Mucosa of rectum (tissue), 2 donors: Measurements from ENCODE around the gene LRRC17.

Experiments used
- H3K27ac ChIP-seq, 2 donors: one replicate each; pipeline ENCODE4 v1.7.0; 2013; ENCODE audit warnings: inconsistent platforms in 2 of 2, low read depth in 2 of 2, low read length in 2 of 2
- H3K27me3 ChIP-seq, 2 donors: one replicate each; pipeline ENCODE4 v1.7.0; 2013; ENCODE audit warnings: low read length in 2 of 2; ENCODE audit not compliant: control insufficient read depth in 2 of 2, insufficient read depth in 2 of 2
- H3K36me3 ChIP-seq, 2 donors: one replicate each; pipeline ENCODE4 v1.7.0; 2013; ENCODE audit warnings: low read length in 2 of 2; ENCODE audit not compliant: control insufficient read depth in 2 of 2, insufficient read depth in 2 of 2
- H3K4me1 ChIP-seq, 2 donors: one replicate each; pipeline ENCODE4 v1.7.0; 2013; ENCODE audit warnings: low read length in 2 of 2, mild to moderate bottlenecking in 1 of 2; ENCODE audit not compliant: control insufficient read depth in 2 of 2, insufficient read depth in 2 of 2
- H3K4me3 ChIP-seq, 2 donors: one replicate each; pipeline ENCODE4 v1.7.0; 2013; ENCODE audit warnings: low read length in 2 of 2
- H3K9ac ChIP-seq, 2 donors: one replicate each; pipeline ENCODE4 v1.7.0; 2013; ENCODE audit warnings: low read length in 2 of 2, low read depth in 1 of 2, mild to moderate bottlenecking in 1 of 2
- H3K9me3 ChIP-seq, 2 donors: one replicate each; pipeline ENCODE4 v1.7.0; 2013; ENCODE audit warnings: low read length in 2 of 2; ENCODE audit not compliant: control insufficient read depth in 2 of 2
- donor health status: healthy.
- donor health status: Normal muscosa, but diverticular disease.

LRRC17 gene

DNA sequence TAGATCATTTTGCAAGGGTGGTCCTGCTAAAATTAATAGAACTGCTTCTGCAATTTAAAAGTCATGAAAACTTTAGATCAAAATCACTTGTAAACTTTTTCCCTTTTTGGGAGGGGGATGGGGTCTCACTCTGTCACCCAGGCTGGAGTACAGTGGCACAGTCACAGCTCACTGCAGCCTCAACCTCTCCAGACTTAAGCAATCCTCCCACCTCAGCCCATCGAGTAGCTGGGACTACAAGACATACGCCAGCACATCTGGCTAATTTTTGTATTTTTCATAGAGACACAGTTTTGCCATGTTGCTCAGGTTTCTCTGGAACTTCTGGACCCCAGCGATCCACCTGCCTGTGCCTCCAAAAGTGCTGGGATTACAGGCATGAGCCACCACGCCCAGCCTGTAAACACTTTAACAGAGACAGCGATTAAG, 79.7 kb downstream of the LRRC17 start:
- Histone ChIP-seq H3K9me3 (no peaks in the 10 kb centered on the region), H3K9ac (peak overlapping the region in 1 of 2 donors; percentile 13), H3K27me3 (no peaks in the 10 kb centered on the region), H3K4me1 (peaks cover 12 to 23% of the 10 kb centered on the region in 2 donors), H3K27ac (peak overlapping the region; percentile 39 to 71), H3K36me3 (no peaks in the 10 kb centered on the region), H3K4me3 (peak overlapping the region in 1 of 2 donors; percentile 14)

DNA sequence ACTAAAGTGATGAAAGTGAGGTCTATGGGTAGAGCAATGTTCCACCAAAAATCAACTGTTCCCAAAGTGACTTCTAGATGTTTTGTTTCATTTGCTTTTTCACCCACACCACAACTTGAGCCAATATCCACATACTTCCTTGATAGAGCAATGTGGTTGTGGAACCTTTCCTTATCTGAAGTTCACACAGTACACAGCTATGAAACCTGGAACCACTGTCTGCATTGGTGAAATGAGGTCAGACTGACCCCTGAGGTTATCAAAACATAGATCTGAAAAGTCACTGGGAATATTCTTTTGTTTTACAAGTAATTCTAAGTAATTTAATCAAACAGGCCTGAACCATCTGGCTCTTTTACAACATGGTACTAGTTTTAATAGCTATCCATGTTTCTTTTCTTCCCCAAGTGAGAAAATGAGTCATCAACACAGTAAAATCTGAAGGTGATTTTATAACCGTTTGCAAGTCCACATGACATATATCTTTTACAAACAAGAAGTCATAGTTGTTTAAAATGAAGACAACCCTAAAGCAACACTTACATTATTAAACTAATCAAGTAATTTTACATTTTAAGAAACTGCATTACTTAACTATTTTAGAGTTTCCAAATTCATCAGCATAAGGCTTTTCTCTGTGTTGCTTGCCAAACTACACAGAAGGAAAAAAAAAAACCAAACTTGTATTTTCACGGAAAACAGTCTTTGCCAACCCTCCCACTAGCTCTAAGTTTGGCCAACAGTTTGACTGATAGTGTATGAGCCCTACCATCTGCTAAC, 80.3 kb downstream of the LRRC17 start:
- Histone ChIP-seq H3K4me1 (peaks cover 12 to 23% of the 10 kb centered on the region in 2 donors), H3K27ac (peak overlapping the region; percentile 39 to 71), H3K36me3 (no peaks in the 10 kb centered on the region), H3K9ac (peak overlapping the region in 1 of 2 donors; percentile 13), H3K9me3 (no peaks in the 10 kb centered on the region), H3K4me3 (peak overlapping the region in 1 of 2 donors; percentile 14), H3K27me3 (no peaks in the 10 kb centered on the region)

DNA sequence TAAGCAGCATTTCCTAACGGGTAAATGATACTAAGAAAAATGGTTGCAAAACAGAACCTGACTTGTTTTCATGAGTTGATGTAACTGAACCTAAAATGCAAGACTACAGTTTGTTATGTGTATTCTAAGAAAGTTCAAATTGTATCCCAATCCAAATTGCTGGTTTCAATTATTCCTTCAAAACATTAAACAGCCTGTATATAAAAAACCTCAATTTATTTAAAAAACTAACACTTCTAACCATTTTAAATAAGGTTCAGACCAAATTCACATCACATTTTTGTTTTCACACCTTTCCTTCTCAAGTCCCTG, 80.9 kb downstream of the LRRC17 start:
- H3K4me3 ChIP-seq, result no peak overlapping the region
- no peaks in the 10 kb centered on the region for H3K36me3 ChIP-seq
- no peaks in the 10 kb centered on the region for H3K27me3 ChIP-seq
- H3K4me1 ChIP-seq, result peaks cover 12 to 23% of the 10 kb centered on the region in 2 donors
- H3K27ac ChIP-seq, result peak overlapping the region in 1 of 2 donors; percentile 41
- no peak overlapping the region for H3K9ac ChIP-seq
- H3K9me3 ChIP-seq, result no peaks in the 10 kb centered on the region

DNA sequence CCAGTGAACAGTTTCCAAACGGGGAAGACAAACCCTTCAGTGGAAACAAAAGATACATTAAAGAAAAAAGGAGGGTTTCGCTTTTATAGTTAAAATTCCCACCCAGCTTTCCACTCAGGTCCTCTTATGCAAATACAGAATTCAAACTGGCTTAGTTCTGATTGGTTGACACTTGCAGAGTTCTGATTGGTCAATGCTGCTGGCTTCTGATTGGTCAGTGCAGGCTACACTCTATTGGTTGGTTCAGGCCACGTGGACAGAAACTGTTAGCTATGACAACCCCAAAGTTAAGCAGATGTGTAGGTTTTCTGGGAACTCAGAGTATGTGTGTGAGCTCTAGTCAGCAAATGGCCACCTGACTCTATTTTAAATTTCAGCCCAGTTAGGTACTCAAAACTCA, 81.8 kb downstream of the LRRC17 start:
- H3K27ac ChIP-seq, result no peak overlapping the region
- no peaks in the 10 kb centered on the region for H3K27me3 ChIP-seq
- no peak overlapping the region for H3K9ac ChIP-seq
- H3K9me3 ChIP-seq, result no peaks in the 10 kb centered on the region
- H3K4me3 ChIP-seq, result no peak overlapping the region
- H3K4me1 ChIP-seq, result peaks cover 12 to 23% of the 10 kb centered on the region in 2 donors
- no peaks in the 10 kb centered on the region for H3K36me3 ChIP-seq
